ENCODE measurements around the gene BICD2. TPM values are rescaled to one million over a fixed set of nuclear protein-coding genes. Genes with fewer than 3 reads are reported as not detected.
"Not testable (repeated sequence)": the region's sequence is repeated elsewhere in the genome, so short reads cannot be mapped to it uniquely, and the experiment has no call there.

BICD2 gene
- total RNA-seq, 4 donors from 2014 or later: 135 to 201 (median 153) TPM

- 82% methylated on average over 6 of the region's 6 CpGs for WGBS
- Histone ChIP-seq H3K27ac (no peak overlapping the region), H3K36me3 (no peaks in the 10 kb centered on the region), H3K27me3 (peaks cover 68% of the 10 kb centered on the region), H3K4me1 (peaks cover 31% of the 10 kb centered on the region), H3K4me3 (no peak overlapping the region), H3K9me3 (no peaks in the 10 kb centered on the region)
- TF ChIP-seq, protein P1, sequence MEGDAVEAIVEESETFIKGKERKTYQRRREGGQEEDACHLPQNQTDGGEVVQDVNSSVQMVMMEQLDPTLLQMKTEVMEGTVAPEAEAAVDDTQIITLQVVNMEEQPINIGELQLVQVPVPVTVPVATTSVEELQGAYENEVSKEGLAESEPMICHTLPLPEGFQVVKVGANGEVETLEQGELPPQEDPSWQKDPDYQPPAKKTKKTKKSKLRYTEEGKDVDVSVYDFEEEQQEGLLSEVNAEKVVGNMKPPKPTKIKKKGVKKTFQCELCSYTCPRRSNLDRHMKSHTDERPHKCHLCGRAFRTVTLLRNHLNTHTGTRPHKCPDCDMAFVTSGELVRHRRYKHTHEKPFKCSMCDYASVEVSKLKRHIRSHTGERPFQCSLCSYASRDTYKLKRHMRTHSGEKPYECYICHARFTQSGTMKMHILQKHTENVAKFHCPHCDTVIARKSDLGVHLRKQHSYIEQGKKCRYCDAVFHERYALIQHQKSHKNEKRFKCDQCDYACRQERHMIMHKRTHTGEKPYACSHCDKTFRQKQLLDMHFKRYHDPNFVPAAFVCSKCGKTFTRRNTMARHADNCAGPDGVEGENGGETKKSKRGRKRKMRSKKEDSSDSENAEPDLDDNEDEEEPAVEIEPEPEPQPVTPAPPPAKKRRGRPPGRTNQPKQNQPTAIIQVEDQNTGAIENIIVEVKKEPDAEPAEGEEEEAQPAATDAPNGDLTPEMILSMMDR (IDR thresholded peaks at IDR 0.05): no peak
- TF ChIP-seq POLR2A (IDR thresholded peaks at IDR 0.05) (no peak), EP300 (IDR thresholded peaks at IDR 0.05) (no peak), POLR2AphosphoS5 (IDR thresholded peaks at IDR 0.05) (no peak)
- DNase-seq (ENCODE audit: low spot score in 2 of 2): no peak
These were observed 40.1 kb upstream of the BICD2 start for GRCh38 chr9:92804727-92805126.

DNA sequence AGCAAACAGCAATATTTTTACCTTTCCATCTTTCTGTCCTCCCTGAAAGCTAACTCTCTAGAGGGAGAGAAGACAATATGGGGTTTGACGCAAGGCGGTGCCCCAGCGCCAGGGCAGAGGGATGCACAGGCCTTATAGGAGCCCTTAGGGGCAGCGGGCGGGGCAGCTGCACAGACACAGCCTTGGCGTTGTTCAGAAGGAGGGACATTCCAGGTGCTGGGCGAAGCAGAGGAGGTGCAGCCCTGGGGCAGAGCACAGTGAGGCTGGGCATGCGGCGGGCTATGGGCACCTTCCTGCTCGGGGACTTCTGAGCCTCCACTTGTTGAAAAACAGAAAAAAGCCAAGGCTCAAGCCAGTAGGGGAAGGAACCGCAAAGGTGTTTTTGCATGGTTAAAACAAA is 33.7 kb upstream of the BICD2 start:
- 71% methylated on average over 11 of the region's 11 CpGs for WGBS
- Histone ChIP-seq H3K27ac (no peak overlapping the region), H3K27me3 (peaks cover 34% of the 10 kb centered on the region), H3K9me3 (no peaks in the 10 kb centered on the region), H3K4me1 (peaks cover 2% of the 10 kb centered on the region), H3K36me3 (no peaks in the 10 kb centered on the region), H3K4me3 (no peak overlapping the region)
- TF ChIP-seq EP300 (IDR thresholded peaks at IDR 0.05): no peak
- no peak for TF ChIP-seq POLR2A (IDR thresholded peaks at IDR 0.05)
- TF ChIP-seq, protein P1 (IDR thresholded peaks at IDR 0.05): no peak
- no peak for TF ChIP-seq POLR2AphosphoS5 (IDR thresholded peaks at IDR 0.05)
- DNase-seq (ENCODE audit: low spot score in 2 of 2): no peak

GRCh38 chr9:92796337-92796804 is 31.7 kb upstream of the BICD2 start:
- not testable (repeated sequence) for H3K9me3 ChIP-seq; H3K27ac ChIP-seq; H3K4me1 ChIP-seq; H3K4me3 ChIP-seq; DNase-seq (ENCODE audit: low spot score in 2 of 2); H3K36me3 ChIP-seq
- 78% methylated on average over 8 of the region's 9 CpGs for WGBS
- H3K27me3 ChIP-seq: peaks cover 25% of the 10 kb centered on the region

DNA sequence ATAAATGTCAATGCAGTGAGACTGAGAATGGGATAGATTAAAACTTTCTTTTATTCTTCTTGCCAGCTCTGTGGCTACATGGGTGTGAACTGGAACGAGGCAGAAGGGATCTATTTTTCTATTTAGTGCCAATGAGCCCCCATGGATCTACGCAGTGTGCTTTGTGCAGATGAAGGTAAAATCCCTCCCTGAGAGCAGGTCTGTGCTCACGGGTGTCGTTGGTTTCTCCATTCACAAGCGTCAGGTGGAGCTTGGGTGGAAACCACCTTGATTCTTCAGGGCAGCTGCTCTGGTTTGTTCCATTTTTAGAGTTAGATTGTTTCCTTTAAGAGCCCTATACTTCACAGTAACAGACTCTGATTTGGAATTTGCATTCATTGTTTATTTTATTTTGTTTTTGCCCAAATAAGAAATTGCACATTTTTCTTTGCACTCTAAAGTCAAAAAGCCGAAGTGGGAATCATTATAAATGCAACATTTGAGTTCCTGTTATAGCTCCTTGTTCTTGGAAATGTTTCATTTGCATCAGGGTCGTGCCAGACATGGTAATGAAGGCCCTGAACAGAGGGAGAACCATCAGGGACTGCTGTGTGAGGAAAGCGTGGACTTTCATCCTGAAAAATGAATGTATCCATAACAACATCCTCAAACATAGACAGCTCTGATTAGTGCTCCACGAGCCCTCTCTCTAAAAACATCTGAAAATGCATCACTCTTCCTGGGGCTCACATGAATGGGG is 31.1 kb upstream of the BICD2 start:
- H3K4me3 ChIP-seq: no peak overlapping the region
- peaks cover 25% of the 10 kb centered on the region for H3K27me3 ChIP-seq
- no peak for DNase-seq (ENCODE audit: low spot score in 2 of 2)
- 56% methylated on average over 9 of the region's 9 CpGs for WGBS
- no peak overlapping the region for H3K27ac ChIP-seq
- H3K36me3 ChIP-seq: no peaks in the 10 kb centered on the region
- H3K9me3 ChIP-seq: no peaks in the 10 kb centered on the region
- TF ChIP-seq POLR2AphosphoS5 (IDR thresholded peaks at IDR 0.05) (no peak), POLR2A (IDR thresholded peaks at IDR 0.05) (no peak), EP300 (IDR thresholded peaks at IDR 0.05) (no peak)
- TF ChIP-seq, protein P1 (IDR thresholded peaks at IDR 0.05): no peak
- H3K4me1 ChIP-seq: peaks cover 6% of the 10 kb centered on the region

GRCh38 chr9:92795000-92795399 is 30.4 kb upstream of the BICD2 start:
- Histone ChIP-seq H3K9me3 (no peaks in the 10 kb centered on the region), H3K4me1 (peaks cover 9% of the 10 kb centered on the region), H3K27ac (no peak overlapping the region), H3K36me3 (no peaks in the 10 kb centered on the region), H3K27me3 (peaks cover 25% of the 10 kb centered on the region), H3K4me3 (no peak overlapping the region)
- 93% methylated on average over 4 of the region's 4 CpGs for WGBS
- DNase-seq (ENCODE audit: low spot score in 2 of 2): no peak
- TF ChIP-seq EP300 (IDR thresholded peaks at IDR 0.05) (no peak), POLR2AphosphoS5 (IDR thresholded peaks at IDR 0.05) (no peak), POLR2A (IDR thresholded peaks at IDR 0.05) (no peak)
- TF ChIP-seq, protein P1 (IDR thresholded peaks at IDR 0.05): no peak

Measured in suprapubic skin (tissue), 4 donors.